H9 (cell line): ENCODE data around the gene SLTM. TPM values are rescaled to one million over a fixed set of nuclear protein-coding genes. Genes with fewer than 3 reads are reported as not detected.

ENCODE experiments used
- DNase-seq: peaks from one replicate; pipeline ENCODE4 v3.0.0-alpha.2; 2017
- H2AFZ ChIP-seq: one replicate; pipeline ENCODE4 v1.6.1; 2013; ENCODE audit warnings: mild to moderate bottlenecking, low read length, control low read depth, moderate library complexity
- H2AK5ac ChIP-seq: 2 replicates; pipeline ENCODE4 v1.6.1; 2013; ENCODE audit warnings: low read length, control low read depth, mixed read lengths; ENCODE audit not compliant: insufficient read length
- H2BK120ac ChIP-seq: one replicate; pipeline ENCODE4 v1.6.1; 2013; ENCODE audit warnings: low read depth, mild to moderate bottlenecking, low read length, control low read depth, inconsistent platforms; ENCODE audit not compliant: poor library complexity, severe bottlenecking
- H2BK12ac ChIP-seq: 2 replicates; pipeline ENCODE4 v1.6.1; 2013; ENCODE audit warnings: low read length, control low read depth, mixed read lengths, low read depth; ENCODE audit not compliant: insufficient read length
- H2BK15ac ChIP-seq: 2 replicates; pipeline ENCODE4 v1.6.1; 2013; ENCODE audit warnings: low read depth, low read length, control low read depth
- H2BK20ac ChIP-seq: one replicate; pipeline ENCODE4 v1.6.1; 2013; ENCODE audit warnings: low read depth, mild to moderate bottlenecking, low read length, control low read depth, inconsistent platforms; ENCODE audit not compliant: poor library complexity, severe bottlenecking
- H2BK5ac ChIP-seq: 2 replicates; pipeline ENCODE4 v1.6.1; 2013; ENCODE audit warnings: low read length, control low read depth, mixed read lengths; ENCODE audit not compliant: insufficient read length
- H3K14ac ChIP-seq: 2 replicates; pipeline ENCODE4 v1.6.1; 2013; ENCODE audit warnings: low read length, control low read depth; ENCODE audit not compliant: insufficient read depth
- H3K18ac ChIP-seq: 2 replicates; pipeline ENCODE4 v1.6.1; 2013; ENCODE audit warnings: low read depth, mild to moderate bottlenecking, mixed read lengths, low read length, control low read depth; ENCODE audit not compliant: insufficient read length
- H3K23ac ChIP-seq: 2 replicates; pipeline ENCODE4 v1.6.1; 2013; ENCODE audit warnings: low read length, control low read depth, mixed read lengths, low read depth; ENCODE audit not compliant: insufficient read length
- H3K23me2 ChIP-seq: 2 replicates; pipeline ENCODE4 v1.6.1; 2013; ENCODE audit warnings: low read depth, mild to moderate bottlenecking, mixed read lengths, low read length, control low read depth; ENCODE audit not compliant: insufficient read length, poor library complexity, severe bottlenecking
- H3K27ac ChIP-seq: 2 replicates; pipeline ENCODE4 v1.5.1; 2013; ENCODE audit warnings: low read length, control low read depth, mixed read lengths, low read depth; ENCODE audit not compliant: insufficient read length
- H3K27me3 ChIP-seq: 2 replicates; pipeline ENCODE4 v1.6.1; 2013; ENCODE audit warnings: low read length, control low read depth, inconsistent platforms; ENCODE audit not compliant: insufficient read depth
- H3K4ac ChIP-seq: 2 replicates; pipeline ENCODE4 v1.6.1; 2013; ENCODE audit warnings: low read depth, mild to moderate bottlenecking, control low read depth, inconsistent platforms, low read length, moderate library complexity
- H3K4me1 ChIP-seq: 2 replicates; pipeline ENCODE4 v1.6.1; 2013; ENCODE audit warnings: low read length, control low read depth, inconsistent platforms; ENCODE audit not compliant: insufficient read depth
- H3K4me2 ChIP-seq: 2 replicates; pipeline ENCODE4 v1.6.1; 2013; ENCODE audit warnings: low read length, control low read depth, mixed read lengths; ENCODE audit not compliant: insufficient read length, insufficient read depth
- H3K56ac ChIP-seq: 2 replicates; pipeline ENCODE4 v1.6.1; 2013; ENCODE audit warnings: low read depth, mild to moderate bottlenecking, mixed read lengths, low read length, control low read depth; ENCODE audit not compliant: insufficient read length
- H3K79me1 ChIP-seq: 2 replicates; pipeline ENCODE4 v1.6.1; 2013; ENCODE audit warnings: low read depth, mild to moderate bottlenecking, moderate library complexity, low read length, control low read depth, inconsistent platforms; ENCODE audit not compliant: insufficient read depth, poor library complexity, severe bottlenecking
- H3K79me2 ChIP-seq: 2 replicates; pipeline ENCODE4 v1.6.1; 2013; ENCODE audit warnings: low read length, control low read depth, inconsistent platforms; ENCODE audit not compliant: insufficient read depth
- H3K9ac ChIP-seq: 2 replicates; pipeline ENCODE4 v1.6.1; 2013; ENCODE audit warnings: low read length, control low read depth, mixed read lengths; ENCODE audit not compliant: insufficient read length; ENCODE audit errors: extremely low read depth
- H3K9me3 ChIP-seq: one replicate; pipeline ENCODE4 v1.6.1; 2013; ENCODE audit warnings: low read depth, low read length, inconsistent platforms; ENCODE audit not compliant: control insufficient read depth
- H3T11ph ChIP-seq: one replicate; pipeline ENCODE4 v1.6.1; 2013; ENCODE audit warnings: mild to moderate bottlenecking, low read length, control low read depth, inconsistent platforms
- H4K20me1 ChIP-seq: one replicate; pipeline ENCODE4 v1.6.1; 2013; ENCODE audit not compliant: control insufficient read depth, insufficient read length, insufficient read depth
- H4K5ac ChIP-seq: 2 replicates; pipeline ENCODE4 v1.6.1; 2013; ENCODE audit warnings: low read depth, mild to moderate bottlenecking, mixed read lengths, low read length, control low read depth; ENCODE audit not compliant: insufficient read length
- H4K8ac ChIP-seq: replicated peaks from 2 replicates; pipeline ENCODE4 v1.6.1; 2013; ENCODE audit warnings: low read length, control low read depth, mixed read lengths, low read depth; ENCODE audit not compliant: insufficient read length
- H4K91ac ChIP-seq: 2 replicates; pipeline ENCODE4 v1.6.1; 2013; ENCODE audit warnings: low read depth, mild to moderate bottlenecking, moderate library complexity, mixed read lengths, low read length, control low read depth; ENCODE audit not compliant: insufficient read length
- H3K27ac Mint-ChIP-seq, 3 experiments: 2 replicates in 2 of 3; 3 replicates in 1 of 3; pipeline ENCODE4 v1.8.0; 2020 to 2021; ENCODE audit warnings: mixed read lengths in 3 of 3, mild to moderate bottlenecking in 1 of 3, moderate library complexity in 1 of 3
- H3K27me3 Mint-ChIP-seq: 2 replicates; pipeline ENCODE4 v1.8.0; 2021; ENCODE audit warnings: low read depth, mild to moderate bottlenecking, moderate library complexity, mixed read lengths
- H3K36me3 Mint-ChIP-seq, 3 experiments: 2 replicates in 2 of 3; 3 replicates in 1 of 3; pipeline ENCODE4 v1.8.0; 2020 to 2021; ENCODE audit warnings: low read depth in 3 of 3, mixed read lengths in 3 of 3; ENCODE audit not compliant: insufficient read depth in 1 of 3
- H3K4me1 Mint-ChIP-seq, 2 experiments: 2 replicates each; pipeline ENCODE4 v1.8.0; 2020; ENCODE audit warnings: mixed read lengths in 2 of 2
- H3K4me3 Mint-ChIP-seq, 2 experiments: 2 replicates in 1 of 2; 3 replicates in 1 of 2; pipeline ENCODE4 v1.8.0; 2020 to 2021; ENCODE audit warnings: mild to moderate bottlenecking in 2 of 2, mixed read lengths in 2 of 2, moderate library complexity in 1 of 2
- H3K9me3 Mint-ChIP-seq, 2 experiments: 2 replicates in 1 of 2; 3 replicates in 1 of 2; pipeline ENCODE4 v1.8.0; 2020; ENCODE audit warnings: mild to moderate bottlenecking in 2 of 2, mixed read lengths in 2 of 2, moderate library complexity in 1 of 2
- WGBS: extraction: QIAGEN DNeasy Blood & Tissue Kit; methylation state at CpG from one replicate; pipeline ENCODE4 v1.1.7; 2013; ENCODE audit warnings: missing lambda C conversion rate, low lambda C conversion rate, mixed read lengths; ENCODE audit not compliant: insufficient read length; ENCODE audit errors: extremely low coverage; 5-methylcytosine and 5-hydroxymethylcytosine counted together
- total RNA-seq: library from RNA; stranded (reverse); gene quantifications from 2 replicates; pipeline ENCODE4 v1.2.1, GENCODE V29; 2021
- TF ChIP-seq, protein P1 (sequence below): fragments of 200-600 bp; sonication (generic); conservative IDR thresholded peaks from 3 replicates; pipeline ENCODE4 v1.8.0; 2021; ENCODE audit warnings: antibody characterized with exemption, mild to moderate bottlenecking

Gene SLTM
- total RNA-seq, 1 experiment from 2014 or later = 132 TPM

DNA sequence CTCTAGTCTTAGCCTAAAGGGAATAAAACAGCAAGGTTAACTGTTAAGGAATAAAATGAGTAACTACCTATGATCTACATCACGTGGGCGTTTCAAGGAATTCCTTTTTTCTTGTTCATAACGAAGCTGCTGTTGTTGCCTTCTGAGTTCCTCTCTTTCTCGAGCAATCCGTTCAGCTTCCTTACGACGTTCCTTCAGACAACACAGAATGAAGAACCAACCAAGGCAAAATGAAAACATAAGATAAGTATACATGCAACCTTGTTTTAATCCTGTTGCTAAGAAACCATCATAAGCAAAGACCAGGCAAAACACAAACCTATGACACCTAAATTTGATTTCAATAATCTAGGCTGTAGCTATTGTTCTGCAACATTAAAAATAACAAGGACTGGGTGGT lies 44.1 kb downstream of the SLTM start:
- Histone ChIP-seq H3K9me3 (no peaks in the 10 kb centered on the region), H3K4ac (no peak overlapping the region), H3K56ac (no peak overlapping the region), H2BK120ac (no peak overlapping the region), H4K5ac (no peak overlapping the region), H3K4me2 (no peak overlapping the region), H3T11ph (no peak overlapping the region), H3K4me1 (no peaks in the 10 kb centered on the region), H2AFZ (no peak overlapping the region), H4K91ac (no peak overlapping the region), H3K14ac (no peak overlapping the region), H3K18ac (no peak overlapping the region), H4K8ac (no peak overlapping the region), H2BK5ac (no peak overlapping the region), H3K79me2 (no peaks in the 10 kb centered on the region), H2BK12ac (no peak overlapping the region), H3K79me1 (no peaks in the 10 kb centered on the region), H3K23ac (no peak overlapping the region), H3K27ac (no peak overlapping the region), H3K23me2 (no peaks in the 10 kb centered on the region), H3K27me3 (no peaks in the 10 kb centered on the region), H2BK20ac (no peak overlapping the region), H2AK5ac (no peak overlapping the region), H3K9ac (no peak overlapping the region), H2BK15ac (no peak overlapping the region), H4K20me1 (no peaks in the 10 kb centered on the region)
- WGBS = no CpG with 5 or more reads among the region's 7 CpGs
- Mint-ChIP-seq H3K4me3 (no peak overlapping the region), H3K4me1 (0 out of 4 replicates have a peak, but pooled peaks cover 0 to 2% of the 10 kb centered on the region in 2 experiments), H3K36me3 (peaks cover 66 to 92% (median 92%) of the 10 kb centered on the region in 3 experiments; a peak in 6 of 7 replicates), H3K27me3 (no peaks in the 10 kb centered on the region), H3K27ac (peak overlapping the region in 1 of 3 experiments; percentile 46; a peak in 1 of 7 replicates), H3K9me3 (no peaks in the 10 kb centered on the region)
- TF ChIP-seq, protein P1, sequence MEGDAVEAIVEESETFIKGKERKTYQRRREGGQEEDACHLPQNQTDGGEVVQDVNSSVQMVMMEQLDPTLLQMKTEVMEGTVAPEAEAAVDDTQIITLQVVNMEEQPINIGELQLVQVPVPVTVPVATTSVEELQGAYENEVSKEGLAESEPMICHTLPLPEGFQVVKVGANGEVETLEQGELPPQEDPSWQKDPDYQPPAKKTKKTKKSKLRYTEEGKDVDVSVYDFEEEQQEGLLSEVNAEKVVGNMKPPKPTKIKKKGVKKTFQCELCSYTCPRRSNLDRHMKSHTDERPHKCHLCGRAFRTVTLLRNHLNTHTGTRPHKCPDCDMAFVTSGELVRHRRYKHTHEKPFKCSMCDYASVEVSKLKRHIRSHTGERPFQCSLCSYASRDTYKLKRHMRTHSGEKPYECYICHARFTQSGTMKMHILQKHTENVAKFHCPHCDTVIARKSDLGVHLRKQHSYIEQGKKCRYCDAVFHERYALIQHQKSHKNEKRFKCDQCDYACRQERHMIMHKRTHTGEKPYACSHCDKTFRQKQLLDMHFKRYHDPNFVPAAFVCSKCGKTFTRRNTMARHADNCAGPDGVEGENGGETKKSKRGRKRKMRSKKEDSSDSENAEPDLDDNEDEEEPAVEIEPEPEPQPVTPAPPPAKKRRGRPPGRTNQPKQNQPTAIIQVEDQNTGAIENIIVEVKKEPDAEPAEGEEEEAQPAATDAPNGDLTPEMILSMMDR = no peak
- no peak for DNase-seq
